GM18502 (cell line): ENCODE results near the gene PPP2R2B.
"Not testable (repeated sequence)": the region's sequence is repeated elsewhere in the genome, so short reads cannot be mapped to it uniquely, and the experiment has no call there.

Experiments
- ATAC-seq: cut with Tn5 transposase; IDR thresholded peaks from one replicate; pipeline ENCODE4 v1.9.1; 2021; ENCODE audit warnings: mild to moderate bottlenecking; ENCODE audit not compliant: unreplicated experiment, poor library complexity

Gene PPP2R2B

GRCh38 chr5:146753641-146754040 lies 124.9 kb downstream of the PPP2R2B start:
- no peak for ATAC-seq

- ATAC-seq: peak; percentile 100
Observed at GRCh38 chr5:146751781-146752401, 126.7 kb downstream of the PPP2R2B start.

DNA sequence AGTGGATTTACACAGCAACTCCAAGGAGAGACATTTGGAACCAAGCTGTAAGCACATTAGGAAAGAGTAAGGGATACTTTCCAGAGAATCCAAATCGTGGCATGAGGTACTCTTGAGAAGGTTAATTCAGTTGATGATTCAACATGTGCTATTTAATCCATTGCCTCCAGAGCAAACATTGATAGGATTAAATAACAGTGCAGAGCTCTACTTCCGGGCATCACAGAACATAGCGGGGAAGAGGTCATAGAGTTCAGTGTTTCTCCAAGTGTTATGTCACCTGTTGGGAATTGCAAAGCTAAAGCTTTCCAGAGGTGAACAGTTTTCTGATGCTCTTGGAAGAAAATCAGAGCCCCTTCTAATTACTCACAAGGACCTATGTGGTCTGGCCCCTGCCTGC lies 127.5 kb downstream of the PPP2R2B start:
- no peak for ATAC-seq

DNA sequence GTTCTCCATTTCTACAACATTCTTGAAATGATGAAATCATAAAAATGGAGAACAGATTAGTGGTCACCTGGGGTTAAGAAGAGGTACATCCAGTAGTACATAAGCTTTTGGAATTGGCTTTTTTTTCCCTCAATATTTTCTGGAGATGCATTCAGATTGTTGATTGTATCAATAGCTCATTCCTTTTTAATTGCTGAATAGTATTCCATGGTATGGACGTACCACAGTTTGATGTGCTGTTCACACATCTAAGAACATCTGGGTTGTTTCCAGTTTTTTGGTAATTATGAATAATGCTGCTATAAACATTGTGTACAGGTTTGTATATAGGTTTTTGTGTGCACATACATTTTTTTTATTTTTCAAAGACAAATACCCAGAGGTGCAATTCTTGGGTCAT lies 130.0 kb downstream of the PPP2R2B start:
- ATAC-seq: no peak

DNA sequence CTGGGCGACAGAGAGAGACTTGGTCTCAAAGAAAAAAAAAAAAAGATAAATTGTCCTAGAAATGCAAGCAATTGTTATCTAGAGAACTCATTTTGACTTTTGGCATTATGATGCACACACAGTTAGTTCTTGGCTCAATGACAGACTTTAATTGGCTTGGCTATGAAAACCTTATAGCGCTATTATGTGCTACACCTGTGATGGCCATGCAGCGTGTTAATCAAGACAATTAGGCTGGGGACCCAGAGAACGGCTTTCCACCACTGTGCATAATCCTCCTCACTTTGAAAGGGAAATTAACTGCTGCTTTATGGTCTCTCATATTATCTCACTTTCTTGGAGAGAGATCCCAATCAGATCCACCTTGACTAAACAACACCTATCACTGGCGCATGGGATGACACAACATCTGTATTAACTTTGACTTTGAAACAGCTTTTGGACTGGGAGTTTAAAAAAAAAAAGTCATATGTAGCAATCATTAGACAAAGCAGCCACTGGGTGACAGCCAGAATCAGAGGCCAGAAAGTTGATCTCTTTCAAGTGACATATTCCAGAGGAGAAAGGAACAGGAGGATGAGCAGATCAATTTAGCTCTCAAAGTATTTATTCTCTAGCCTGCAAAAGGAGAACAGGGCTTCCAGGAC lies 132.5 kb downstream of the PPP2R2B start:
- ATAC-seq: no peak

DNA sequence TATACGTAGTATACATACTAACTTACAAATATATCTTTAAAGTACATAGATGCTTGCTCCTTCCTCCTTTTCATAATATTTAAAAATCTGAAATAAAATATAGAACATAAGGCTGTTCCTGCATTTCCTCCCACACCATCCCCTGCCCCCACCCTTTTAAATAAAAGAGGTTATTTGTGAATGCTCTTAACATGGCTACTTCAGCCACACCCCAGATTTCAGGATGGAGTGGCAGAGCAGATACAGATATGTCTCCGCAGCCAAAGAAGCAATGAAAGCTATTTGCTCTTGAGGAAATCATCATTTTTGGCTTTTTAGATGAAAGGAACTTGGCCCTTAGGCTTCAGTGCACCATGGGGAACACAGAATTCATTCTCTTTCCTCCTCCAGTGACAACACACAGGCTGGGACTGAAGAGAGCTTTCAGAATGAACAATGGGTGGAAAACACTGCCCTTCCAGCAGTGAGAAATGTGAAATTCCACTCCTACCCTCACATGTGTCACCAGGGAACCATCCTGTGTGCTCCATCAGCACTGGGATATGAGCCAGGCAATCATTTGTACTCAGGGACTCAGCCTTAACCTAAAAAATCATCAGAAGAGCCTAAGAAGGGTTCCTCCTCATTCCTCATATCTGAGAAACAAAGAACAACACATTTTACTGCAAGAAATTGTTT lies 134.3 kb downstream of the PPP2R2B start:
- no peak for ATAC-seq

- ATAC-seq: no peak
Observed at GRCh38 chr5:146734936-146735577, 143.5 kb downstream of the PPP2R2B start.

GRCh38 chr5:146732962-146733361 lies 145.6 kb downstream of the PPP2R2B start:
- no peak for ATAC-seq

DNA sequence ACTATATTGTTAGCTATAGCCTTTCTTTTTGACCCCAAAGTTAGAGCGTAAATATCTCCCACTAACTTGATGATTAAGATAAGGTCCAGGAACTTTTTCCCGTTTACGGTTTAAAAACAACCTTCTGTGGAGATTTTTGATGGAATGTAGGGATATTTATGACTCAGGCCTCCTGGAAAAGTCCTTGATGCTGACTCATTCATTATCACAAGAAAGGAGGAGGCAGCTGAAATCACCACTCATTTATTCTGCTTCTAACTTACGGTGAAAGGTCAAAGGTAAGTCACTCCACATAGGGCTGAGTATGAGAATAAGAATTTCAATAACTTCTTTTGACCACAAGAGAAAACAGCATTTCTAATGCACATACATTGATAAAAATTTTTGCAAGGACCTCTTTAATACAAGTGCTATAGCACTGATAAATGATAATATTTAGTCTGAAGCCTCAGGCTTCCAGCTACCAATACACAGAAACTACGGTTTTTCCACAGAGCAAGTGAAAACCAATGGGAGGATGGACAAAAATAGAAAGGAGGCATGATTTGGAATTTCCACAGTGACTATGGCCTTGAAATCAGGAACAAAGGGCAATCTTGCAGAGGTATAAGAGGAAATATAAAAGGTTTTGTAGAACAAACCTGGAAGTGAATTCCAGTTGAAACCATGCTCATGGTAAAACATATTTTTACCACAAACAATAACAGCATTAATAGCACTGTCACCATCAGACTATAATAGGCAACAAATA lies 146.5 kb downstream of the PPP2R2B start:
- ATAC-seq: no peak

DNA sequence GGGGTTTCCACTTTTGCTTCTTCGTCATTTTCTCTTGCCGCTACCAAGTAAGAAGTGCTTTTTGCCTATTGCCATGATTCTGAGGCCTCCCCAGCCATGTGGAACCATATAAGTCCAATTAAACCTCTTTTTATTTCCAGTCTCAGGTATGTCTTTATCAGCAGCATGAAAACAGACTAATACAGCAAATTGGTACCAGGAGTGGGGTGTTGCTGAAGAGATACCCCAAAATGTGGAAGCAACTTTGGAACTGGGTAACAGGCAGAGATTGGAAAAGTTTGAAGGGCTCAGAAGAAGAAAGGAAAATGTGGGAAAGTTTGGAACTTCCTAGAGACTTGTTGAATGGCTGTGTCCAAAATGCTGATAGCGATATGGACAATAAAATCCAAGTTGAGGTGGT lies 149.8 kb downstream of the PPP2R2B start:
- not testable (repeated sequence) for ATAC-seq

- no peak for ATAC-seq
Observed at GRCh38 chr5:146726891-146727290, 151.7 kb downstream of the PPP2R2B start.

DNA sequence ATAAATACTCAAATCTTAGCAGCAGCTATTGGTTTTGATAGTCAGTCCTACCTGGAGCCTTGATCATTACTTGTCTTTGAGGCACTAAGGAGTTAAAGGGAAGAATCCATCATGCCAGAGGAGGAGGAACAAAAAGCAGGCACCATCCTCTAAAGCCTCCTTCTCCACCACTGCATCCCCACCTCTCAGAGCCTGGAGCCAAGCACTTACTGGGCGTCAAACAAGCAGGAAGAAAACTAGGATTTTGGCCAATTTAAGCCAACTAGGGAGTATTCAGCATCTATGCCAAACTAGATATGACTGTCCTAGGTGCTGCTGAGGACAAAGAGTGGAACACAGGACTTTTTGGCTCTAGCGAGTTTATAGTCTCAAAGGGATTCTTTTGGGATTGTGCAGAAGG lies 152.5 kb downstream of the PPP2R2B start:
- no peak for ATAC-seq

- ATAC-seq: no peak
Observed at GRCh38 chr5:146725025-146725424, 153.5 kb downstream of the PPP2R2B start.

- ATAC-seq: no peak
Observed at GRCh38 chr5:146722361-146722779, 156.2 kb downstream of the PPP2R2B start.

DNA sequence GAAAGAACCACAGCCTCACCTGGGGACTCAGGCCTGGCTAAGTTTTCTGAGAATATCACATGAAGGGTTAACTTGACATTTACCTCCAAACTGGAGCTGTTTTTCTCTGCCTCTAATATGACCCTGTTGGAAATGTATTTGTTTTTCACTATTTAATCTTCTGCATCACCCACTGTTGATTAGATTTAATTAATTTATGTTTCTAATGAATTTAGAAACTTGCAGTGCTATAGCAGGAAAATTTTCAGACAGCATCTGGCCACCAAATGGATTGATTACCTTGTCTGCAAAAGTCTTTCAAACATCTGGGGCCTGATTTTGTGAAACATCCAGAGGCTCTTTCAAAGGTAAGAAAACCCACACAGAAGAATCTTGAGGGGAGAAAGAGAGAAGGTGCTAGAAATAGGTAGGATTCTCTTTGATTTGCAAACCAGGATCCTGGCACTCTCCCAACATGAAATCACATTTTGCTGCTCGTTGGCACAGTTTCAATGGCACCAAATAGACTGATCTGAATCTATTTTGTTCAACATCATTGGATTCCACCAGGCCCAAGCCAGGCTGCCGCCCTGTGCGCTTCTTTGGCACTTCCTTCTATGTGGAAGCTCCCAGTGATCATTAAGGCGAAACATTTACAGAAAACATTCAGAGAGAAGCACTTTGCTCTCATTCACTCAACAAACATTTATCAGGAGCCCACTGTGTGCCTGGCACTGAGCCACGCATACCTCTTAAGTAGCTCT lies 157.3 kb downstream of the PPP2R2B start:
- ATAC-seq: no peak

GRCh38 chr5:146720107-146720506 lies 158.4 kb downstream of the PPP2R2B start:
- no peak for ATAC-seq

GRCh38 chr5:146719179-146719578 lies 159.4 kb downstream of the PPP2R2B start:
- ATAC-seq: no peak

DNA sequence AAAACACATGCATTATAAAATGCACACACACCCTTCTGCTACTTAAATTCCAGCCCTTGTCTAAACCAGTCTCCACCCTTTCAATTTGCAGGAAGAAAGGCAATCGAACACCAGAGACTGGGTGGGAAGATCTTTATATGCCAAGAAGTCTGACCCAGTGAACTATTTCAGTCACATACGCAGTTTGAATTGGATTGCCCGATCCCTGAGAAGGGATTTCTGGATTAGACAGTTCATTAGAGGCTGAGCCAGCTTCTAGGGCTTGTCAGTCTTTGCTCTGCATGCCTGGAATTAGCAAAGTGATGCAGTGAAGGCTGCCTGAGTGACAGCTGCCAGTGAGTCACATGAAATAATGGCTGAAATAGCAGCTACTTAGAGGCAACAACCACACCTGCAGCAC lies 159.9 kb downstream of the PPP2R2B start:
- no peak for ATAC-seq

DNA sequence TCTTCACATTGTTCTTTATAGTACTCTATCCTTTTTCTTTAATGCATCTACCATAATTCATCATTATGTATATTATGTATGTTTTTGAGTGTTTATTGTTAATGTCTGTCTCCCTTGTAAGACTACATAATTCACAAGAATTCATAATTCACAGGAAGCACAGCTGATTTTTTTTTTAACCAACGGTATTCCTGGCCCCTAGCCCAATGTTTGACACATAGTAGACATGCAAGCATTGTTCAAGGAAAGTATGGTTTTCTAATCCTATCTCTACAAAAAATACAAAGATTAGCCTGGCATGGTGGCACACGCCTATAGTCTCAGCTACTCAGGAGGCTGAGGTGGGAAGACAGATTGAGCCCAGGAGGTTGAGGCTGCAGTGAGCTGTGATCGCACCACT lies 160.6 kb downstream of the PPP2R2B start:
- no peak for ATAC-seq

- no peak for ATAC-seq
Observed at GRCh38 chr5:146716636-146717035, 161.9 kb downstream of the PPP2R2B start.
